HG02884 (cell line): ENCODE data around the gene ST6GALNAC3.
"Not testable (repeated sequence)": the region's sequence is repeated elsewhere in the genome, so short reads cannot be mapped to it uniquely, and the experiment has no call there.

Experiments used
- ATAC-seq: cut with Tn5 transposase; IDR thresholded peaks from one replicate; pipeline ENCODE4 v1.9.1; 2021; ENCODE audit warnings: mild to moderate bottlenecking, moderate library complexity; ENCODE audit not compliant: unreplicated experiment

Gene ST6GALNAC3

DNA sequence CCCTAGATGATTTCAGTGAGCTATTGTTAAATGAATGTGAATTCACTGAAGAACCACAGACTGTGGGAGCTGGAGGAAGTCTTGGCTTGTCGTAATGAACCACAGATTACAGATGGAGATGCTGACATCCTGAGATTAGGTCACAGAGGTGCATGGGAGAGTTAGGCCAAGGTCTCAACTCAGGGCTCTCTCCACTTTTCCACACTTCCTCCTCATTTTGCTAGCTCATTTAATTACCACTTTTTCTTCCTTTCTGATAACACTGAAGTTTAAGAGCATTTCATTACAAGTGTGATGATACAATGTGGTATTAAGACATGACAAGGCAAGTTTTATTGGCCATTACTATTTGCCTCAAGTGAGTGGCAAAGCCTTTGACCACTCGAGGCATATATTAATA is 30.8 kb downstream of the ST6GALNAC3 start:
- no peak for ATAC-seq

DNA sequence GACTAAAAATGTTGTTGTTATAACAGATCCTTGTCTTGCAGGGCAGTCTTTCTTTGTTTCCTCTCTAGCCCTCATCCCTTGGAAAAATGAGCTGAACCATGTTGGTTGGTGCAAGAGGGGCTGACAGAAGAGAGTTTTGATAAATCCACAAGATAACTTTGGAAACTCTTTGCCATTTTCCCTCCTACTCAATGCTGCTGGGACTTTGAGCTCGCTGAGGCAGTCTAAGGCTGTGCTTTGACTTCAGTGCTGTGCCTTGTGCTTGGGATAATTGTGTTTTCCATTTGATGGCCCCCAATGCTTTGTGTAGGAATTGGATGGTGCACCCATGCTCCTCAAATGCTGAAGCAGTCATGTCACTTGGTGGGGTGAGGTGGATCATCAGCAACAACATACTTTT is 31.7 kb downstream of the ST6GALNAC3 start:
- ATAC-seq: no peak

DNA sequence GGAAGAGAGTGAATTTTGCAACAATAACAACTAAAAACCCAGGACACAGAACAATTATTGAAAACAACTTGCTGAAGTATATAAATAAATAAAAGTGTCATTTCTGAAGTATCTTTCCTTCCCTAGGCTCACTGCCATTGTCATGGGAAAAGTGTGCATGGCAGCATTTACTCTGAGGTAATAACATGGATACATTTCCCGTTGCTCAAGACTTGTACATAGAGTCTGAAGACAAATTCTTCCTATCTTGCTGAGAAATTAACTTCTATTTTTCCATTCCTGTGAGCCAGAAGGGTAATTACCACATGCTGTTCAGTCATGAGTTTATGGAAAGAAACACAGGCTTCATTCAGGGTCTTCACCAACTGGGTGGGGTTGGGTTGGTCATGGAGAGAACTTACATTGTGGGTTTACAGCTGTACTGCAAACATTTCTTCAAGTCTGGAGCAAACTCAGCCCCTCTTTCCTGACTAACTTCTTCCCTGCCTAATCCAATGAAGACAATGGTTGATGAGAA is 32.2 kb downstream of the ST6GALNAC3 start:
- no peak for ATAC-seq

DNA sequence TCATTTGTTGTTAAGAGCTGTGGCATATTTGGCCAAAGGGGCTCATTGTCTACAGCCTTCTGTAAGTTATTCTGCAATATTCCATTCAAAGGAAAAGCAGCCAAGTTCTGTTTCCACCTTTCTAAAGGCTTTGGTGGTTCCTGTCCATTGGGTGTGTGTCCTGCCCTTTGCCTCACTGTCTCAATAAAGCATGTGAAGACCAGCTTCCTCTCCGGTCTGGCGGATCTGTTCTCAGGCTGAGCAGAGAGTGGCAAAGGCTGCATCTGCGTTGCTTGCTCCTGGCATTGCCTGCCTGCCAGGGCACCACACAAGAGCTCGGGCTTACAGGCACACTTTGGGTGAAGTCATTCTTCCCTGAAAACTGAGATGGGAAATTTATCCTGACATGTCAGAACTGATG is 34.9 kb downstream of the ST6GALNAC3 start:
- ATAC-seq: no peak

DNA sequence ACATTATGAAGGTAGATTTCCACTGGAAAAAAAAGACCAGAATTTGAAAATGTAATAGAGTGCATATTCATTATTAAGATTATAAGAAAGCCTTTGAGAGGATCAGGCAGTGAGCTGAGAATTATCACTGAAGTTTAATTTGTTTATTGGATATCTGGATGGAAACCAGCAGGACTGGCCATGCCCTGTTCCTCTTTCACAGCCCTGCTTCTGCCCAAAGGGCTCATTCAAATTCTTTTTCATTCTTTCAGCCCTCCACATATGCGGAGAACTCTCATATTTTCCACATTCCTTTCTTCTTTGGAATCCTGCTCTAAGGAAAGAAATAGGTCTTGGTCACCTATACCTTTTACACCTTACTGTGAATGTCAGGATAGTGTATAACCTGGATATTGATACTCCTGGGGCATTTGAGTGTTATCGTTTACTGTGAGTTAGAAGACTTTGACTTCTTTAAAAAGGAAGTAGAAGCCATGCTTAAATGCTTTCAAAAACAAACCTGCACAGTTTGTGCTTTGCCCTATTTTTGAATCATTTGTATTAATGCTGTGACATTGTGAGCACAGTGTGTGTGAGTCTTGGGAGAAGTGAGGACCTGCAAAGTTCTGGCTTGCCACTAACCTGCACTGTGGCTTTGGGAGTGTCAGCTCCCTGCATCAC is 35.5 kb downstream of the ST6GALNAC3 start:
- no peak for ATAC-seq

DNA sequence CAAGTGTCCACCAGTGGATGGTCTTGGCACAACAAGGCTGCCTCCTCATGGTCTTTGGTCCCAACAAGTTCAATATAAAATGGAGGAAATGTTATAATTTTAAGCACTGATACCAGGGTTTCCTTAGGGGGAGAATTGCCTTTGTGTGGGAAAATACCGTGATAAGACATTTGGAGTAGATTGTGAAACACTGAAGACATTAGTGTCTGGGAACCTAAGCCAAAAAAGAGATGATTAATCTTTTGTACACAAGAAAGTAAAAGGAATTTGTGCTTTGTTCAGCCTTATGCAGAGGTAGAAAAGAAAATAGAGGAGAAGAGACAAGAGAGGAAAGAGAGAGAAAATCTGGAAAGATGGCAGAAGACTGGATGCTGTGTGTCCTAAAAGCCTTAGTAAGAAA is 36.1 kb downstream of the ST6GALNAC3 start:
- ATAC-seq: no peak

DNA sequence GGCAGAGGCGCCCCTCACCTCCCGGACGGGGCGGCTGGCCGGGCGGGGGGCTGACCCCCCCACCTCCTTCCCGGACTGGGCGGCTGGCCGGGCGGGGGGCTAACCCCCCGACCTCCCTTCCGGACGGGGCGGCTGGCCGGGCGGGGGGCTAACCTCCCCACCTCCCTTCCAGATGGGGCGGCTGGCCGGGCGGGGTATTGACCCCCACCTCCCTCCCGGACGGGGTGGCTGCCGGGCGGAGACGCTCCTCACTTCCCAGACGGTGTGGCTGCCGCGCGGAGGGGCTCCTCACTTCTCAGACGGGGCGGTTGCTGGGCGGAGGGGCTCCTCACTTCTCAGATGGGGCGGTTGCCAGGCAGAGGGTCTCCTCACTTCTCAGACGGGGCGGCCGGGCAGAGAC is 37.8 kb downstream of the ST6GALNAC3 start:
- ATAC-seq: not testable (repeated sequence)

DNA sequence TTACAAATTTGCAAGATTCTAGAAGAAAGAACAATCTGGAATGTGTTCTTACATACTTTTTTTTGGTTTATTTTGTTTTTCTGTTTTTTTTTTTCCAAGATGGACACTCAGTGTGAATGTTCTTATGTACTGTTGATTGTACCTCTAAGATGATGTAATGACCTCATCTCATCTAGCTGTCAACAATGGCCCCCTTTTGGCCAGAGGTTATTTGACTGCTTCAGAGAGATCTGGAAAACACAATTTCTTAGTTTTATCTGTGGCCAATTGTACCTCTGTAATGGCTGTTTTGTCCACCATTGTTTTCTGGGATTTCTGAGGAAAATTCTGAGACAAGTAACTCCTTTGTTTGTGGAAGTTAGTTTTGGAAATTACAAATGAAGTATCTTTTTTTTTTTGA is 38.9 kb downstream of the ST6GALNAC3 start:
- no peak for ATAC-seq

DNA sequence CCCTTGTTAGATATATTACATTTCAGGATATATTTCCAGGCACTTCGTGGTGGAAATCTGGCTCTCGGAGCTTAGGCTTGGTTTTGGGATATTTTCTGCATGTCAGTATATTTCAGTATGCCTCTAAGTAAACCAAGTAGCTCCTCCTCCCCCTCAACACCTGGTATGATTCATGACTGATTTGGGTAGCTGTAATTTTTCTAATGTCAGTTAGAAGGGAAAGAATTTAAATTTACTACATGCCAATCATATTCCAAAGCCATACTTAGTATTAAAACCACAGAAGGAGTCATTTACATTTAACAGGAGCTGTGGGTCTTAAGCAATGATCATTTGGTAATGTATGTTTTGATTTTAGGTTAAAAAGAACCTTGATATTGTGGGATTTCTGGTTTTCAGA is 40.6 kb downstream of the ST6GALNAC3 start:
- ATAC-seq: no peak

DNA sequence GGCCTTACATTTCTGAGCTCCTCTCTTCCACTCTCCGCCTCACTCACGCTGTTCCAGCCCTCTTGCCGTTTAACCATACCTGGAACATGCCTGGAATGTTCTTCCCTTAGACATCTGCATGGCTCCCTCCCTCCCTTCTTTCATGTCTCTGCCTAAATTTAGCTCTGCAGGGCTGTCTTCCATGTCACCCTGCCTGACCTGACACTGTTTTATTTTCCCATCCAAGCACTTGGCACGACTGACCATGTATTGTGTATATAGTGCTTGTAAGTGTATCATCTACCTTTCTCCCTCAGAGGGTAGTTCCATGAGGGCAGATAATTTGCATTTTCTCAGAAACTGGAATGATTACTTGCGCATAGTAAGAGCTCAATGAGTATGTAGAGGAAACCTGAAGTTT is 47.3 kb downstream of the ST6GALNAC3 start:
- ATAC-seq: no peak

DNA sequence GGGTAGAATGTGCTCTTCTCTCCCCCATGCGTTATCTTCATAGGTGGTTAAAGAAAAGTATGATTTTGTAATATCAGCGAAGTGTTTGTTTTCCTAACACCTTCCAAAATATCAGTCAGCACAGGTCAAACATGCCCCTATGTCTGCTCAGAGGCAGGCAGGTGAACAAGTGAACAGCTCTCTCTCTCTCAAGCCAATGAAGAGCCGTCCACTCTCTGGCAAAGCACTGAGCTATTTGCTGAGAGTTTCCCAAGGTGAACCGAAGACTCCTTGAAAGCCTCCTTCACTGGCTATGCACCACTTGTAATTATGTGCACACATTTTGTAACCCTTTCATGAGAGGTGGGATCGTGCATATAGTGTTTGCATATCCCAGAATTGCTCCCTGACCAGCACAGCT is 47.7 kb downstream of the ST6GALNAC3 start:
- ATAC-seq: no peak

DNA sequence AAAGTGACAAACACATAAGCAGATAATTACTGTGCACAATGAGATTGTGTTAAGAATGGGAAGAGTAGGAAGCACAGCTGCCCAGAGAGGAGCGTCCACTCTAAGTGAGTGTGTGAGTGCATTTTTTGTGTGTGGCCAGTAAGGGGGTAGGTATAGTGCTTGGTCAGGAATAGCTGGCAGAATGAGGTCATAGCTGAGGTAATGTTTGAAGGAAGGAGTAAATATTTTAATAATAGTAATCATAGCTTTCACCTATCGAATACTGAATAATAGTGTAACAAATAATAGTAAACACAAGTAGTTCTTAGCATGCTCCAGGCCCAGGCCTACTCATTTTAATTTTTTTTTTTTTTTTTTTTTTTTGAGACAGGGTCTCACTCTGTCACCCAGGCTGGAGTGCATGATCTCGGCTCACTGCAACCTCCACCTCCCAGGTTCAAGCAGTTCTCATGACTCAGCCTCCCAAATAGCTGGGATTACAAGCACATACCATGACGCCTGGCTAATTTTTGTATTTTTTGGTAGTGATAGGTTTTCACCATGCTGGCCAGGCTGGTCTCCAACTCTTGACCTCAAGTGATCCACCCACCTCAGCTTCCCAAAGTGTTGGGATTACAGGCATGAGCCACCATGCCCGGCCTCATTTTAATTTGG is 49.0 kb downstream of the ST6GALNAC3 start:
- ATAC-seq: not testable (repeated sequence)

DNA sequence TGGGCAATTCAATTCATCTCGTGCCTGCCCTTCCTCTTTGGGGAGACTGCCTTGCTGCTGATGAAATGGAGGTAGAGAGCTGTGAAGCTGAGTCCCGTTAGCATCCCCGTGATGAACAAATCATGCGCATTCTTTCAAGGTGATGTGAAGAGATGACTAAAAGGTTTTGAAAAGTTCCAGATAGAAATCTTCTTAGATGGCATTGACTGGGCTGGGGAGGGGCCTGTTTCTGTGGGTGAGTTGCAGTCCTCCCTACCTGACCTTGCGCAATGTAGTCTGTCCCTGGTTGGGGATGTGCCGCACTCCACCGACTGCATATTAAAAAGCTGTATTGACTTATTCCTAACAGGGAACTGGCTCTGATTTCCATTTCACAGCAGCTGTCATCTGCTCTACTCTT is 49.6 kb downstream of the ST6GALNAC3 start:
- ATAC-seq: no peak

DNA sequence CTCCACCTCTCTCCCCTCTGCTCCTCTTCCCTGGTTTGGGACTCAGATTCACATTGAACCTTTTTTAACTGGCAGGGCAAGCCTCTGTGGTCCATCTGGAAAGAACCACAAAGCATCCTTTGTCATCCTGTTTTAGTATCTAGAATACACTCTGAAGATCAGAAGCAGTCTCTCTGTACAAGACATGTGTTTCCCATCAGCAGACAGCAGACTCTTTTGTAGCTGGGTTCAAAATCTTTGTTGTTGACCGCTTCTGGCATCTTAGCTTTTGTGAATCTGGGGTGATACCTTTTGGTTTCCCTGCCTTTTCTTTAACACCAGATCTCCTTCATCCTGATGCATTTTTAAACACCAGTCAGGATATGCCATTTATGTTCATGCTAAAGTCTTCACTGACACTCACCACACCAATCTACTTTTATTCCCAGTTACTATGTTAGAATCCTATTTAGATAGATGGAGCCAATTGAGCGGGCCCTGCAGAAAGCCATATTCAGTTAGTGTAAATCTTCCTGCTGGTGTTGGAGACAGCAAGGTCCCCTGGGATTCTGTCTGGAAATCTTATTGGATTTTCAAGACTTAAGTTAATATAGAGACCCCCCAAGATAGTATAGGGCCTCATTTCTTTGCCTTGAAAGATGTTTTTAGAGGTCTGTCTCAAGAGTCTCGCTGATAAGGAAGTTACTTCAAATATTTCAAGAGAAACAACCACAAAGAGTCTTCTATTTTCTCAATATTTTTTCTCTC is 51.1 kb downstream of the ST6GALNAC3 start:
- ATAC-seq: no peak

DNA sequence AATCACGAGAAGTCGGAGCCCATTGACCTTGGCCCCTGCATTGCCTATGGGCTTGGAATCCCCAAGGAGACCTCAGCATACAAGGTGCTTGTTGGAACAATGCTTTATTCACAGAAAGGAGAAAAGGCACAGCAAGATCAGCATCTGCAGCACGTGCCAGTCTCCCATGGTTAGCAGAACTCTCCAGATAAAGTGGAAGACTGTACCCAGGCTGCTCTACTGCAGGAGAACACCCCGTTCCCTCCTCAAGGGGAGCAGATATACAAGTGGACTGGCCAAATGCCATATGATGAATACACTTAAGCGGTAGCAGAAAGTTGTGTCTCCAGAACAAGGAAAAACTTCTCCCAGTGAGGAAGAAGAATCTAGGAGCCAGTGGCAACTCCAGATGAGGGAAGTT is 53.5 kb downstream of the ST6GALNAC3 start:
- ATAC-seq: no peak

DNA sequence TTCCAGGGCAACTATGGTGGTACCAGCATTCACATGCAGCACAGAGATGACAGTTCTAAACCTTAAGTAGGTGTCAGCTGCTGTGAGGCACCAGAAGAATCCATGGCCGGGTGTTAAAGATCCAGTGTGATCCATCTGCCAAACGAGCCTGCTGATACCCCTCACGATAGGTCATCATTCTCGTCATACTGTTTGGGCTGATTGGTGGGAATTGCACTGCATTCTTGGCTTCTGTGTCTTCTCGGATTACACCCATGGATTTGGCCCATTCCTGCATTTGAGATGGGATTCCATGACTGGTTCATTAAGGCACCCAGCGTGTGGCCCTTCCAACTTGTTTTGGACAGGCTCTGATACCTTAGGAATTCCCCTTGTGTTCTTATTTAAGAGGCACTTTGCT is 55.2 kb downstream of the ST6GALNAC3 start:
- no peak for ATAC-seq

DNA sequence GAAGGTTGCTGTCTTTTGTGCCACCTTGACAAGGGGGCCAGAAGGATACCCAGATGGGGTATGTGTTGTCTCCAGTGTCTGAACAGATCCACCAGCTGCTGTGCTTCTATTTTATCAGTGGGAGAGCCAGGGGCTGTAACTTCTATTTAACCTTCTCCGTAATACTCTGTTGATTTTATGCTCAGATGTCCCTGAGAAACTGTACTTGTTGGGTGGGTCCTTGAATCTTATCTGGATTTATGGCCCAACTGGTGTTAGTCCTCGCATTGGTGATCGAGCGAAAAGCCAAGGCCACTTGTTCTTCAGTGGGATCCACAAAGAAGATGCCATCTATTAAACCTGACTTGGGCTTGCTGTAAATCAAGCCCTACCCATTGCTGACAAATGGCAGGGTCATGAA is 56.4 kb downstream of the ST6GALNAC3 start:
- no peak for ATAC-seq

DNA sequence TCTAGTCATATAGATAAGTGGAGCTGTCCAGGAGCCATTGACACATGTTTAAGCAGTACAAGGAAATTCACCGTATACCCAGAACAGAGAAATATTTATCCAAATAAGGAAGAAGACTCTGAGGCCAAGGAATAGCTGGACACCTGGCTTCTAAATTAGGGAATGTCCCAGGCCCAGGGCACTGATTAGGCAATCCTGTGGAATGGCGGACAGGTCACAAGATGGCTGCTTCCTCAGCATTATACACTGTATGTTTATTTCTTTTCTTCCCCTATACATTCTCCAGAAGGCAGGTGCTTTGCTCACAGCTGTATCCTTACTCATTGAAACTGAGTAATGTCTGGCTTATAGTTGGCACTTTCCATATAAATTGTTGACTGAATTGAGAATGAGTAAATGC is 59.4 kb downstream of the ST6GALNAC3 start:
- no peak for ATAC-seq

DNA sequence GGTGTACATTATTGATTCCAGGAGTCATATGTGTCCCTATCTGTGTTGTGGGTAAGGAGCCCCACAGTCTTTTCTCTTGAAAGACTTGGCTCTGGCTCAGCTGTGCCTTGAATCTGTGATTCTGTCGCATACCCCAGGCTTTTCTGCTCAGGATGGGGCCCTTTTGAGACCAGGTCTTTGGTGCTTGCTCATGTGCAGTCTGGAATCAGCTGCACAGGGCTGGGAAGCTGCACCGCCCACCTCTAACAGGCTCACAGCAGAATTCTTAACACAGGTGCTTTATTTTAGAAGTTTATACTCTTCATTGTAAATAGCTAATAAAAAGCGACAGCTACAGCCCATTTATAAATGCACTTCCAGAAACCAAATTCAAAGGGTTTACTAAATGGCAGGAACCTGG is 61.3 kb downstream of the ST6GALNAC3 start:
- ATAC-seq: no peak

DNA sequence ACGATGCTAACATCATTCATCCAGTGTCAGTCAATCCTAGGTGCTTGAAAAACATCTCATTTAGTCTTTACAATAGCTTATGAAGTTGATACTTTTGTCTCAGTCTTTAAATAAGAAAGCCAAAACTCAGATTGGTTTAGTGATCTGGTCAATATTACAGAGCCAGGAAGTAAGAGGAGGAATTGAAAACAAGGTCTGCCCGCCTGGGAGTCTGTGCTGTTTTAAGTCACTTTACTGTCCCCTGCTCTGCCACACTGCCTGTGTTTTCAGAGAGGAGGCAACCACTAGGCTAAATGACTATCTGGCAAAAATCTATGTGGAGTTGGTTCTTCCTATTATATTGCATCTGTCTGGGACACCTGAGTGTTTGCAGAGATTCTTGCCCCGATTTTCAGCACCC is 62.3 kb downstream of the ST6GALNAC3 start:
- ATAC-seq: peak; percentile 59

DNA sequence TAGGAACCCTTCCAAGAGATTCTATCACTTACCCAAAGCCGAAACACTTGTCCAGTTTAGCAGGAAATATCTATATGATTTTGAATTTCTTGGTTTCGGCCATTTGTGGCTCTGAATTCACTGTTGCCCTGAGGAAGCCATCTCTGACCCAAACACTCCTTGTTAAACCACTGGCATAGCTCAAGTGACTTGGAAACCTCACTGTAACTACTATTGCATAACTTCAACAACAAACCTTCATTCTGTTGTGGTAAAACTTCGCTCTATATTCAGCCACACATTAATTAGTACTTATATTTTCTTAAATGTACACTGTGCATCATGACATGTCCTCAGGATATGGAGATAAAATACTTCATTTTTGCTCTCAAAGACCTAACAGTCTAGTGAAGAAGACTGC is 63.2 kb downstream of the ST6GALNAC3 start:
- ATAC-seq: no peak

DNA sequence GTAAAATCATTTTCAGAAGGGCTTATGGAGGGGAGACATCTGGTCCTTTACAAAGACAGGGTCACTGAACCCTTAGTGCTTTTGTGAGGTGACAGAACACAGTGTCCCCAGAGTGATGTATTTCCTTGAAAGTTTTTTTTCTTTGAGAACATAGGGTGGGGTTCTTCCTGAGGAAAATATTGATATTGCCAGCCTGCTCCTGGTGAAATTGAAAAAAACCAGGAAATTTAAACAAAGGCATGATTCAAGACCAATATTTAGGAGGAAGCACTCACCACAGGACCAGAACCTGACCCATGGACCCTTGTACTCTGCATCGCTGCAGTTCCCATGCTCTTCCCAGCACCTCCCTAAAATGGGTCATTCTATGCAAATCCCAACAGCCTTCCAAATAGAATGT is 63.7 kb downstream of the ST6GALNAC3 start:
- no peak for ATAC-seq
